ENCODE measurements around the gene DENND2D. TPM values are rescaled to one million over a fixed set of nuclear protein-coding genes. Genes with fewer than 3 reads are reported as not detected.
A peak's percentile ranks its signal among the peaks of the same experiment; 100 is the strongest.

The DENND2D gene
- total RNA-seq, 1 donor from 2014 or later, result 0.18 TPM

DNA sequence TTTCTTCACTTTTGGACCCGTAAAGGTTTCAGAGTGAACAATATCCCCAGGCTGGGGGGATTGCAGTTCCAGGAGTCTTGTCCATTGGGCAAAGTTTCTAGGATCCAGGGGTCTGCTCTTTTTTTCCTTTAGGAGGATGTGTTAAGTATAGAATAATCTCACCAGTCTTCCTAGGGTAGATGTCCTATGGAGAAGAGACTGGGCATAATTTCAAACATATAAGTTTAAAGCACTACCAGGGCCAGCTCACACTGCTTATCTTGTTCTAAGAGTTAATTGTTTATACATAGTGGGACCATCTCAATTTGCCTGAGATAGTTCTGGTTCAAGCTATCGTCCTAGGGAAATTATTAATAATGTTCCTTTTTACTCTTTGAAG lies 28.3 kb upstream of the DENND2D start:
- no peaks in the 10 kb centered on the region for H3K9me3 Mint-ChIP-seq (ENCODE audit: unreplicated experiment)
- H3K27ac ChIP-seq (ENCODE audit: low read depth, low read length), result peak overlapping the region; percentile 58

DNA sequence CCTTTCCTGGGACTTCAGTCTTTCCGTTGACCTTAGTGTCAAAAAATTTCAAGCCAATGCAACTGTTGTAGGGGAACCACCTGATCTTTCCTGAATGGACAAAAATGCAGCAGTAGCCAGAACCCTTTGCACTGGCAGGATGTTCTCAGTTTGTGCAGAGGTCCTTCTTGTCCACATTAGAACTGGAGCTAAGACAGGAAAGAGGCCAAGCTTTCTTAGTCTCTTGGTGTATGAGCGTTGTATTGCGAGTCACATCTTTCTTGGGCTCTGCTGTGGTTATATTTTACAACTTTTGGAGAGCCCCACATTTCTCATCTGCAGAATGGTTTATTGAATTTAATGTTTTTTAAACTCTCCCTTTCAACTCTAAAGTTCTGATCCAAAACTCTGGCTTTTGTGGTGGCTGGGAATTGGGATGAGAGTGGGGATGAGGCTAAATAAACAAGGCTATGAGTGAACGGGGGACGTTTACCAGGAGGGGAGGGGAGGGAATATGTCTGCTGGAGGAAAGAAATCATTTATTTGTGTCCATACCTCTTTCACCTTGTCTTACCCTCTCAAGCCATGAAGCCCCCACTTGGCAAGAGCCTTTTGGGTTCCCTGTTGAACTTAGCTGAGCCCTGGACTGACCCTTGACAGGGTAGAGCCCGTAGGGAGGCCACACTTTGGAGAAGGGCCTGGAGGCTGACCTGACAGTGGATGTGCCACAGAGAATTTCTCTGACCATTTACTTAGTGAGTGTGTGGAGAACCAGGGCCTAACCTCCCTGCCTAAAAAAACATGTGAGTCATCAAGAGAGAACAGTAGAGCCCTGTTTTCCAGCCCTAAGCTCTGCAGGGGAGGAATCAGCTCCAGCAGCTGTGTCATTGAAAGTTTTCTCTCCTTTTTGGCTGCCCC lies 27.7 kb upstream of the DENND2D start:
- peak; percentile 92 for DNase-seq (ENCODE audit: low read depth)

More for the DNA sequence above, 28.3 kb upstream of the DENND2D start:
- no peaks in the 10 kb centered on the region for H3K27me3 ChIP-seq (ENCODE audit: insufficient read depth, low read length)
- H3K4me3 ChIP-seq (ENCODE audit: insufficient read depth, low read depth, low read length), result no peak overlapping the region
- Mint-ChIP-seq H3K27ac (ENCODE audit: unreplicated experiment) (peak overlapping the region; percentile 93), H3K4me3 (ENCODE audit: unreplicated experiment) (no peak overlapping the region), H3K27me3 (ENCODE audit: low read depth, unreplicated experiment) (no peaks in the 10 kb centered on the region), H3K36me3 (ENCODE audit: low read depth, unreplicated experiment) (no peaks in the 10 kb centered on the region), H3K4me1 (ENCODE audit: low read depth, unreplicated experiment) (peaks cover 37% of the 10 kb centered on the region)
- H3K4me1 ChIP-seq (ENCODE audit: insufficient read depth, low read length), result peaks cover 24% of the 10 kb centered on the region
- no peak for TF ChIP-seq EZH2 (IDR thresholded peaks at IDR 0.05; ENCODE audit: insufficient read depth, low read length)
- TF ChIP-seq, protein P1, sequence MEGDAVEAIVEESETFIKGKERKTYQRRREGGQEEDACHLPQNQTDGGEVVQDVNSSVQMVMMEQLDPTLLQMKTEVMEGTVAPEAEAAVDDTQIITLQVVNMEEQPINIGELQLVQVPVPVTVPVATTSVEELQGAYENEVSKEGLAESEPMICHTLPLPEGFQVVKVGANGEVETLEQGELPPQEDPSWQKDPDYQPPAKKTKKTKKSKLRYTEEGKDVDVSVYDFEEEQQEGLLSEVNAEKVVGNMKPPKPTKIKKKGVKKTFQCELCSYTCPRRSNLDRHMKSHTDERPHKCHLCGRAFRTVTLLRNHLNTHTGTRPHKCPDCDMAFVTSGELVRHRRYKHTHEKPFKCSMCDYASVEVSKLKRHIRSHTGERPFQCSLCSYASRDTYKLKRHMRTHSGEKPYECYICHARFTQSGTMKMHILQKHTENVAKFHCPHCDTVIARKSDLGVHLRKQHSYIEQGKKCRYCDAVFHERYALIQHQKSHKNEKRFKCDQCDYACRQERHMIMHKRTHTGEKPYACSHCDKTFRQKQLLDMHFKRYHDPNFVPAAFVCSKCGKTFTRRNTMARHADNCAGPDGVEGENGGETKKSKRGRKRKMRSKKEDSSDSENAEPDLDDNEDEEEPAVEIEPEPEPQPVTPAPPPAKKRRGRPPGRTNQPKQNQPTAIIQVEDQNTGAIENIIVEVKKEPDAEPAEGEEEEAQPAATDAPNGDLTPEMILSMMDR (IDR thresholded peaks at IDR 0.05; ENCODE audit: insufficient read depth, low read depth, low read length), result no peak
- no peaks in the 10 kb centered on the region for H3K36me3 ChIP-seq (ENCODE audit: insufficient read depth, low read length)
- no peaks in the 10 kb centered on the region for H3K79me2 ChIP-seq (ENCODE audit: insufficient read depth, low read length)
- H3K9me3 ChIP-seq (ENCODE audit: insufficient read depth, low read depth, low read length), result no peaks in the 10 kb centered on the region
- peak overlapping the region; percentile 42 for H3K9ac ChIP-seq (ENCODE audit: low read length)
- FAIRE-seq (no peak), DNase-seq (ENCODE audit: low read depth) (no peak)
- H3K4me2 ChIP-seq (ENCODE audit: low read length), result peak overlapping the region; percentile 74
- no peaks in the 10 kb centered on the region for H4K20me1 ChIP-seq (ENCODE audit: insufficient read depth, low read length)
- H2AFZ ChIP-seq (ENCODE audit: low read depth, low read length), result no peak overlapping the region

More for the DNA sequence above, 27.7 kb upstream of the DENND2D start:
- Histone ChIP-seq H3K4me1 (ENCODE audit: insufficient read depth, low read length) (peaks cover 24% of the 10 kb centered on the region), H3K9ac (ENCODE audit: low read length) (peak overlapping the region; percentile 42), H3K27me3 (ENCODE audit: insufficient read depth, low read length) (no peaks in the 10 kb centered on the region), H3K4me2 (ENCODE audit: low read length) (peak overlapping the region; percentile 74), H2AFZ (ENCODE audit: low read depth, low read length) (no peak overlapping the region), H3K36me3 (ENCODE audit: insufficient read depth, low read length) (no peaks in the 10 kb centered on the region), H3K4me3 (ENCODE audit: insufficient read depth, low read depth, low read length) (no peak overlapping the region), H4K20me1 (ENCODE audit: insufficient read depth, low read length) (no peaks in the 10 kb centered on the region), H3K9me3 (ENCODE audit: insufficient read depth, low read depth, low read length) (no peaks in the 10 kb centered on the region), H3K27ac (ENCODE audit: low read depth, low read length) (peak overlapping the region; percentile 58), H3K79me2 (ENCODE audit: insufficient read depth, low read length) (no peaks in the 10 kb centered on the region)
- peak; percentile 55 for FAIRE-seq
- Mint-ChIP-seq H3K4me1 (ENCODE audit: low read depth, unreplicated experiment) (peaks cover 37% of the 10 kb centered on the region), H3K36me3 (ENCODE audit: low read depth, unreplicated experiment) (no peaks in the 10 kb centered on the region), H3K4me3 (ENCODE audit: unreplicated experiment) (peak overlapping the region; percentile 43), H3K27me3 (ENCODE audit: low read depth, unreplicated experiment) (no peaks in the 10 kb centered on the region), H3K27ac (ENCODE audit: unreplicated experiment) (peak overlapping the region; percentile 93), H3K9me3 (ENCODE audit: unreplicated experiment) (no peaks in the 10 kb centered on the region)
- no peak for TF ChIP-seq EZH2 (IDR thresholded peaks at IDR 0.05; ENCODE audit: insufficient read depth, low read length)
- TF ChIP-seq, protein P1 (IDR thresholded peaks at IDR 0.05; ENCODE audit: insufficient read depth, low read depth, low read length), result no peak

Measured in astrocyte (in vitro differentiated cells and primary cell).